ENCODE results near the gene NUDT2. TPM values are rescaled to one million over a fixed set of nuclear protein-coding genes. Genes with fewer than 3 reads are reported as not detected.
A peak's percentile ranks its signal among the peaks of the same experiment; 100 is the strongest.

The NUDT2 gene
- polyA plus RNA-seq, 4 donors: 24.9 to 47.3 (median 31.5) TPM

- H3K36me3 ChIP-seq (ENCODE audit: control insufficient read depth in 3 of 3, insufficient read depth in 2 of 3, low read depth in 1 of 3, low read length in 3 of 3): no peaks in the 10 kb centered on the region
- peaks cover 2 to 32% (median 4%) of the 10 kb centered on the region in 3 donors for H3K4me1 ChIP-seq (ENCODE audit: control insufficient read depth in 3 of 3, insufficient read depth in 2 of 3, low read depth in 1 of 3, low read length in 2 of 3)
- 2 to 3% (median 2%) methylated on average over 46 to 59 of the region's 59 CpGs for WGBS, 3 donors
- no peaks in the 10 kb centered on the region for H3K9me3 ChIP-seq (ENCODE audit: control insufficient read depth in 2 of 2, insufficient read depth in 1 of 2, low read depth in 1 of 2, low read length in 1 of 2)
- H3K27ac ChIP-seq (ENCODE audit: low read depth in 1 of 3, low read length in 2 of 3): peak overlapping the region; percentile 32 to 61 (median 60)
- peak overlapping the region; percentile 38 to 52 (median 48) for H3K4me3 ChIP-seq (ENCODE audit: low read depth in 1 of 3, low read length in 3 of 3)
- no peak for FAIRE-seq
- H3K27me3 ChIP-seq (ENCODE audit: control insufficient read depth in 3 of 3, insufficient read depth in 3 of 3, low read length in 3 of 3): peaks cover 0 to 12% (median 0%) of the 10 kb centered on the region in 3 donors
- peak; percentile 81 to 92 for DNase-seq
These were observed 51.3 kb downstream of the NUDT2 start for GRCh38 chr9:34380511-34381315.

- peaks cover 0 to 12% (median 0%) of the 10 kb centered on the region in 3 donors for H3K27me3 ChIP-seq (ENCODE audit: control insufficient read depth in 3 of 3, insufficient read depth in 3 of 3, low read length in 3 of 3)
- 11 to 33% (median 23%) methylated on average over 17 of the region's 17 CpGs for WGBS, 3 donors
- no peaks in the 10 kb centered on the region for H3K36me3 ChIP-seq (ENCODE audit: control insufficient read depth in 3 of 3, insufficient read depth in 2 of 3, low read depth in 1 of 3, low read length in 3 of 3)
These were observed 52.0 kb downstream of the NUDT2 start for GRCh38 chr9:34381323-34381722.

DNA sequence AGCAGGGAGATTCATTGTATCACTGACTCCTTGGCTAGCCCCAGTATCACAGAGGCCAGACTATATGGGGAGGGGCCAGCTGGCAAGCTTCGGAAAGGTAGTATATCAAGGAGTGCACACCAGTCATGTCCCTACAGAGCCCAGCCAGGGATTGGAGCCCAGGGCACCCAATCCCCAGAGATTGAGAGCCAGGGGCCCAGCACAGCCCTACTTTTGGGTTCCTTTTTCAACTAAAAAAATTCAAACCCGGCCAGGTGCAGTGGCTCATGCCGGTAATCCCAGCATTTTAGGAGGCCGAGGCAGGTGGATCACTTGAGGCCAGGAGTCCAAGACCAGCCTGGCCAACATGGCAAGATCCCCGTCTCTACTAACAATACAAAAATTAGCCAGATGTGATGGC lies 52.7 kb downstream of the NUDT2 start:
- Histone ChIP-seq H3K36me3 (ENCODE audit: control insufficient read depth in 3 of 3, insufficient read depth in 2 of 3, low read depth in 1 of 3, low read length in 3 of 3) (no peaks in the 10 kb centered on the region), H3K27me3 (ENCODE audit: control insufficient read depth in 3 of 3, insufficient read depth in 3 of 3, low read length in 3 of 3) (peaks cover 0 to 12% (median 0%) of the 10 kb centered on the region in 3 donors), H3K27ac (ENCODE audit: low read depth in 1 of 3, low read length in 2 of 3) (no peak overlapping the region), H3K9me3 (ENCODE audit: control insufficient read depth in 2 of 2, insufficient read depth in 1 of 2, low read depth in 1 of 2, low read length in 1 of 2) (no peaks in the 10 kb centered on the region), H3K4me3 (ENCODE audit: low read depth in 1 of 3, low read length in 3 of 3) (no peak overlapping the region), H3K4me1 (ENCODE audit: control insufficient read depth in 3 of 3, insufficient read depth in 2 of 3, low read depth in 1 of 3, low read length in 2 of 3) (peaks cover 2 to 28% (median 4%) of the 10 kb centered on the region in 3 donors)
- DNase-seq (no peak), FAIRE-seq (no peak)
- WGBS, 3 donors: 83 to 95% (median 87%) methylated on average over 5 of the region's 5 CpGs

More at GRCh38 chr9:34381323-34381722, 52.0 kb downstream of the NUDT2 start:
- DNase-seq (peak; percentile 69 to 71), FAIRE-seq (no peak)
- peaks cover 2 to 28% (median 4%) of the 10 kb centered on the region in 3 donors for H3K4me1 ChIP-seq (ENCODE audit: control insufficient read depth in 3 of 3, insufficient read depth in 2 of 3, low read depth in 1 of 3, low read length in 2 of 3)
- peak overlapping the region in 1 of 3 donors; percentile 43 for H3K27ac ChIP-seq (ENCODE audit: low read depth in 1 of 3, low read length in 2 of 3)
- peak overlapping the region in 2 of 3 donors; percentile 48 to 52 for H3K4me3 ChIP-seq (ENCODE audit: low read depth in 1 of 3, low read length in 3 of 3)
- no peaks in the 10 kb centered on the region for H3K9me3 ChIP-seq (ENCODE audit: control insufficient read depth in 2 of 2, insufficient read depth in 1 of 2, low read depth in 1 of 2, low read length in 1 of 2)

- DNase-seq (no peak), FAIRE-seq (no peak)
- no peak overlapping the region for H3K27ac ChIP-seq (ENCODE audit: low read depth in 1 of 3, low read length in 2 of 3)
- H3K36me3 ChIP-seq (ENCODE audit: control insufficient read depth in 3 of 3, insufficient read depth in 2 of 3, low read depth in 1 of 3, low read length in 3 of 3): no peaks in the 10 kb centered on the region
- peaks cover 0 to 12% (median 0%) of the 10 kb centered on the region in 3 donors for H3K27me3 ChIP-seq (ENCODE audit: control insufficient read depth in 3 of 3, insufficient read depth in 3 of 3, low read length in 3 of 3)
- no peak overlapping the region for H3K4me3 ChIP-seq (ENCODE audit: low read depth in 1 of 3, low read length in 3 of 3)
- peaks cover 2 to 22% (median 4%) of the 10 kb centered on the region in 3 donors for H3K4me1 ChIP-seq (ENCODE audit: control insufficient read depth in 3 of 3, insufficient read depth in 2 of 3, low read depth in 1 of 3, low read length in 2 of 3)
- H3K9me3 ChIP-seq (ENCODE audit: control insufficient read depth in 2 of 2, insufficient read depth in 1 of 2, low read depth in 1 of 2, low read length in 1 of 2): no peaks in the 10 kb centered on the region
- WGBS, 3 donors: 82 to 91% (median 86%) methylated on average over 3 of the region's 3 CpGs
These were observed 53.5 kb downstream of the NUDT2 start for GRCh38 chr9:34382879-34383278.

DNA sequence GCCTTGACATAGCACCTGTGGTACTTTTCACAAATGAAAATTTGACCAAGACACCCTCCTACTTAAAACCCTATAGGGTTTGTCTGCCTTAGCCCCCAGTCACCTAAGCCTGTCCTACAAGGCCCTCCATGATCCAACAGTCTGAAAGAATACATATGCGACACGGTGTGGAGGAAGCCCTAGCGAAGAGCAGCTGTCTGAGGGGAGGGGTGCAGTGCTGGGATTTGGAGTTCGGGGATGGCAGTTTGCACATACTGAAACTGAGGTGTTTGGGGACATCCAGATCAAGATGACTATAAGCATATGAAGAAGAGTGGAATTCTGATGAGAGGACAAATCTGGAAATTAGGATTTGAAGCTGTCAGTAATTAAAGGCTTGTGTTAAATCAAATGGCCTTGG lies 54.5 kb downstream of the NUDT2 start:
- no peak overlapping the region for H3K27ac ChIP-seq (ENCODE audit: low read depth in 1 of 3, low read length in 2 of 3)
- 83 to 93% (median 90%) methylated on average over 4 of the region's 4 CpGs for WGBS, 3 donors
- no peak for FAIRE-seq
- no peak overlapping the region for H3K4me3 ChIP-seq (ENCODE audit: low read depth in 1 of 3, low read length in 3 of 3)
- H3K27me3 ChIP-seq (ENCODE audit: control insufficient read depth in 3 of 3, insufficient read depth in 3 of 3, low read length in 3 of 3): peaks cover 0 to 12% (median 0%) of the 10 kb centered on the region in 3 donors
- DNase-seq: no peak
- no peaks in the 10 kb centered on the region for H3K36me3 ChIP-seq (ENCODE audit: control insufficient read depth in 3 of 3, insufficient read depth in 2 of 3, low read depth in 1 of 3, low read length in 3 of 3)
- no peaks in the 10 kb centered on the region for H3K9me3 ChIP-seq (ENCODE audit: control insufficient read depth in 2 of 2, insufficient read depth in 1 of 2, low read depth in 1 of 2, low read length in 1 of 2)
- peaks cover 2 to 22% (median 4%) of the 10 kb centered on the region in 3 donors for H3K4me1 ChIP-seq (ENCODE audit: control insufficient read depth in 3 of 3, insufficient read depth in 2 of 3, low read depth in 1 of 3, low read length in 2 of 3)

DNA sequence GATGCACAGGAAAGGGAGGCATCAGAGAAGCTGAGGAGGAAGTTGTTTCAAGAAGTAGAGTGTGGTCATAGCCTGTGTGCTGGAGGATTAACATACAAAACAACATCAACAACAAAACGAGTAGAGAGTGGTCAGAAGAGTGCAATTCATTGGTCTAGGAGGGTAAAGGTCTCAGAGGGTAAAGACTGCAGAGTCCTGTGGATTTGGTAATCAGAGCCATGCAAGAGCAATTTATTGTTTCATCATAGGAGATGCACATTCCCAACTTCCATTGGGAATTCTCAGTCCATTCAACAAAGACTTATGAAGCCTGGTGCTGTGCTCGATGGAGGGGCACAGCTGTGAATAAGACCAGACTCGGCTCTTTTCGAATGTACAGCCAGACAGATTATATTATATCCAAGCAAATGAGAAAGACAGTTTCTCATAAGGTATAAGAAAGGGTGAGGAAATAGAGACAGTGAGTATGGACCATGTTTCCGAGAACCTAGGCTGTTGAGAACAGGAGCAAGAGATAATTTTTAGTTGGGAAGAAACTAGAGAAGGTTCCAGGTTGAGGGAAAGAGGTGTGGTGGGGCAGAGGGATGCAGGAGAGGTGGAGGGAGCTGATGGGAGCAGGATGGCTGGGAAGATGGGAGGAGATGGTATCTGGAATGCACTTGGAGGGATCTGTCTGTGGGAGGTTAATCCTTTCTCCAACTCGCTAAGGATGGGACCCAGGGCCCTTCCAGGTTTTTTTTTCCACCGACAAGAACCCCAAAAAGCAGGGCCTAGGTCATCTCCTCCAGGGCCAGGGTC lies 55.2 kb downstream of the NUDT2 start:
- WGBS, 3 donors: 78 to 83% (median 79%) methylated on average over 7 of the region's 7 CpGs
- Histone ChIP-seq H3K4me1 (ENCODE audit: control insufficient read depth in 3 of 3, insufficient read depth in 2 of 3, low read depth in 1 of 3, low read length in 2 of 3) (peaks cover 2 to 18% (median 4%) of the 10 kb centered on the region in 3 donors), H3K4me3 (ENCODE audit: low read depth in 1 of 3, low read length in 3 of 3) (no peak overlapping the region), H3K27me3 (ENCODE audit: control insufficient read depth in 3 of 3, insufficient read depth in 3 of 3, low read length in 3 of 3) (peaks cover 0 to 12% (median 0%) of the 10 kb centered on the region in 3 donors), H3K9me3 (ENCODE audit: control insufficient read depth in 2 of 2, insufficient read depth in 1 of 2, low read depth in 1 of 2, low read length in 1 of 2) (no peaks in the 10 kb centered on the region), H3K27ac (ENCODE audit: low read depth in 1 of 3, low read length in 2 of 3) (no peak overlapping the region), H3K36me3 (ENCODE audit: control insufficient read depth in 3 of 3, insufficient read depth in 2 of 3, low read depth in 1 of 3, low read length in 3 of 3) (no peaks in the 10 kb centered on the region)
- FAIRE-seq (no peak), DNase-seq (peak in 1 of 2 donors; percentile 11)

DNA sequence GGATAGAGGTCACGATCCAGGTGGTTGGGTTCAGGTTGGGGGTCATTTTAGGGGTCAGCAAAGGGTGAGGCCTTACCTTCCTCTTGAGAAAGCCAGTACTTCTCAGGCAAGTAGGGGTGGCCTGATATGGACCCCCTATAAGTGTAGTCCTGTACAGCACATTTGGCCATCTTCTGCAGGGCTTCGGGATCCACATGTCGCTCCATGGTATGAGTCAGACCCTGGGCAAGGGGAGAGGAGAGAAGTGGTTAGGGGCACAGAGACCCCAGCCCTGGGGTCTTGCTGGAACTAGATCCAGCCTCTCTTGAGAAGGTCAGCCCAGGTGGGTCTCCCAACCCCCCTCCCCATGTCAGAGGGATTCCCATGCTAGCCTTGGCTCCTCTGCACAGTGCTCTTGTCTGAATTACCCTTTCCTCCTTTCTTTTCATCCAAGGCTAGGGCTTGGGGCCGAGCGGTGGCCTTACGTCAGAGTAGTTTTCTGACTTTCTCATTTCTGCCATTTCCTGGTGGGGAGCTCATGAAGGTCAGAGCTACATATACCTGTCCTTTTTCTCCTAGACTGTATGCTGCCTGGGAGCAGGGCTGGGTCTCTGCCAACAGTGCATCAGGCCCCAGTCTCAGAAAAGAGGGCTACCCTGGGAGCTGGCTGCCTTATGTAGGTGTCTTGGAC lies 56.3 kb downstream of the NUDT2 start:
- Histone ChIP-seq H3K4me3 (ENCODE audit: low read depth in 1 of 3, low read length in 3 of 3) (no peak overlapping the region), H3K4me1 (ENCODE audit: control insufficient read depth in 3 of 3, insufficient read depth in 2 of 3, low read depth in 1 of 3, low read length in 2 of 3) (peaks cover 0 to 8% (median 0%) of the 10 kb centered on the region in 3 donors), H3K36me3 (ENCODE audit: control insufficient read depth in 3 of 3, insufficient read depth in 2 of 3, low read depth in 1 of 3, low read length in 3 of 3) (no peaks in the 10 kb centered on the region), H3K27ac (ENCODE audit: low read depth in 1 of 3, low read length in 2 of 3) (no peak overlapping the region), H3K27me3 (ENCODE audit: control insufficient read depth in 3 of 3, insufficient read depth in 3 of 3, low read length in 3 of 3) (peaks cover 0 to 15% (median 0%) of the 10 kb centered on the region in 3 donors), H3K9me3 (ENCODE audit: control insufficient read depth in 2 of 2, insufficient read depth in 1 of 2, low read depth in 1 of 2, low read length in 1 of 2) (no peaks in the 10 kb centered on the region)
- DNase-seq (no peak), FAIRE-seq (no peak)
- WGBS, 3 donors: 91 to 97% (median 95%) methylated on average over 6 of the region's 6 CpGs

GRCh38 chr9:34386656-34387055 lies 57.3 kb downstream of the NUDT2 start:
- H3K36me3 ChIP-seq (ENCODE audit: control insufficient read depth in 3 of 3, insufficient read depth in 2 of 3, low read depth in 1 of 3, low read length in 3 of 3): no peaks in the 10 kb centered on the region
- H3K4me3 ChIP-seq (ENCODE audit: low read depth in 1 of 3, low read length in 3 of 3): no peak overlapping the region
- DNase-seq (no peak), FAIRE-seq (no peak)
- peaks cover 0 to under 1% (median 0%) of the 10 kb centered on the region in 3 donors for H3K4me1 ChIP-seq (ENCODE audit: control insufficient read depth in 3 of 3, insufficient read depth in 2 of 3, low read depth in 1 of 3, low read length in 2 of 3)
- H3K27me3 ChIP-seq (ENCODE audit: control insufficient read depth in 3 of 3, insufficient read depth in 3 of 3, low read length in 3 of 3): peaks cover 0 to 7% (median 0%) of the 10 kb centered on the region in 3 donors
- H3K27ac ChIP-seq (ENCODE audit: low read depth in 1 of 3, low read length in 2 of 3): no peak overlapping the region
- H3K9me3 ChIP-seq (ENCODE audit: control insufficient read depth in 2 of 2, insufficient read depth in 1 of 2, low read depth in 1 of 2, low read length in 1 of 2): no peaks in the 10 kb centered on the region
- 78 to 94% (median 89%) methylated on average over 3 of the region's 3 CpGs for WGBS, 3 donors
